ENCODE results near the gene CACNB2.

Gene CACNB2

GRCh38 chr10:18254692-18255091 is 114.5 kb downstream of the CACNB2 start:
- H3K4me3 ChIP-seq (replicated peaks; ENCODE audit: insufficient read depth, low read length): no peak overlapping the region
- H3K27me3 ChIP-seq (ENCODE audit: insufficient read depth, poor library complexity, severe bottlenecking): no peaks in the 10 kb centered on the region
- H3K27ac ChIP-seq (replicated peaks): no peak overlapping the region
- no peak for DNase-seq (ENCODE audit: low read depth in 1 of 2, low spot score in 1 of 2)
- TF ChIP-seq POLR2AphosphoS5 (IDR thresholded peaks at IDR 0.05; ENCODE audit: low read depth) (no peak), CTCF (IDR thresholded peaks at IDR 0.05; ENCODE audit: insufficient read depth, low read length) (no peak), SPI1 (IDR thresholded peaks at IDR 0.05; ENCODE audit: borderline replicate concordance, low read depth) (no peak), GABPA (IDR thresholded peaks at IDR 0.05; ENCODE audit: low read depth) (no peak)
- TF ChIP-seq, protein P1, sequence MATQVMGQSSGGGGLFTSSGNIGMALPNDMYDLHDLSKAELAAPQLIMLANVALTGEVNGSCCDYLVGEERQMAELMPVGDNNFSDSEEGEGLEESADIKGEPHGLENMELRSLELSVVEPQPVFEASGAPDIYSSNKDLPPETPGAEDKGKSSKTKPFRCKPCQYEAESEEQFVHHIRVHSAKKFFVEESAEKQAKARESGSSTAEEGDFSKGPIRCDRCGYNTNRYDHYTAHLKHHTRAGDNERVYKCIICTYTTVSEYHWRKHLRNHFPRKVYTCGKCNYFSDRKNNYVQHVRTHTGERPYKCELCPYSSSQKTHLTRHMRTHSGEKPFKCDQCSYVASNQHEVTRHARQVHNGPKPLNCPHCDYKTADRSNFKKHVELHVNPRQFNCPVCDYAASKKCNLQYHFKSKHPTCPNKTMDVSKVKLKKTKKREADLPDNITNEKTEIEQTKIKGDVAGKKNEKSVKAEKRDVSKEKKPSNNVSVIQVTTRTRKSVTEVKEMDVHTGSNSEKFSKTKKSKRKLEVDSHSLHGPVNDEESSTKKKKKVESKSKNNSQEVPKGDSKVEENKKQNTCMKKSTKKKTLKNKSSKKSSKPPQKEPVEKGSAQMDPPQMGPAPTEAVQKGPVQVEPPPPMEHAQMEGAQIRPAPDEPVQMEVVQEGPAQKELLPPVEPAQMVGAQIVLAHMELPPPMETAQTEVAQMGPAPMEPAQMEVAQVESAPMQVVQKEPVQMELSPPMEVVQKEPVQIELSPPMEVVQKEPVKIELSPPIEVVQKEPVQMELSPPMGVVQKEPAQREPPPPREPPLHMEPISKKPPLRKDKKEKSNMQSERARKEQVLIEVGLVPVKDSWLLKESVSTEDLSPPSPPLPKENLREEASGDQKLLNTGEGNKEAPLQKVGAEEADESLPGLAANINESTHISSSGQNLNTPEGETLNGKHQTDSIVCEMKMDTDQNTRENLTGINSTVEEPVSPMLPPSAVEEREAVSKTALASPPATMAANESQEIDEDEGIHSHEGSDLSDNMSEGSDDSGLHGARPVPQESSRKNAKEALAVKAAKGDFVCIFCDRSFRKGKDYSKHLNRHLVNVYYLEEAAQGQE (IDR thresholded peaks at IDR 0.05; ENCODE audit: insufficient replicate concordance, low read depth): no peak

- TF ChIP-seq POLR2AphosphoS5 (IDR thresholded peaks at IDR 0.05; ENCODE audit: low read depth) (no peak), SPI1 (IDR thresholded peaks at IDR 0.05; ENCODE audit: borderline replicate concordance, low read depth) (no peak), CTCF (IDR thresholded peaks at IDR 0.05; ENCODE audit: insufficient read depth, low read length) (no peak), GABPA (IDR thresholded peaks at IDR 0.05; ENCODE audit: low read depth) (no peak)
- TF ChIP-seq, protein P1 (IDR thresholded peaks at IDR 0.05; ENCODE audit: insufficient replicate concordance, low read depth): no peak
- H3K27me3 ChIP-seq (ENCODE audit: insufficient read depth, poor library complexity, severe bottlenecking): no peaks in the 10 kb centered on the region
- no peak overlapping the region for H3K4me3 ChIP-seq (replicated peaks; ENCODE audit: insufficient read depth, low read length)
- H3K27ac ChIP-seq (replicated peaks): no peak overlapping the region
- no peak for DNase-seq (ENCODE audit: low read depth in 1 of 2, low spot score in 1 of 2)
These were observed 120.2 kb downstream of the CACNB2 start for GRCh38 chr10:18260310-18260922.

- H3K27ac ChIP-seq (replicated peaks): no peak overlapping the region
- H3K27me3 ChIP-seq (ENCODE audit: insufficient read depth, poor library complexity, severe bottlenecking): no peaks in the 10 kb centered on the region
- DNase-seq (ENCODE audit: low read depth in 1 of 2, low spot score in 1 of 2): no peak
- H3K4me3 ChIP-seq (replicated peaks; ENCODE audit: insufficient read depth, low read length): no peak overlapping the region
- TF ChIP-seq, protein P1 (IDR thresholded peaks at IDR 0.05; ENCODE audit: insufficient replicate concordance, low read depth): no peak
- TF ChIP-seq CTCF (IDR thresholded peaks at IDR 0.05; ENCODE audit: insufficient read depth, low read length) (no peak), GABPA (IDR thresholded peaks at IDR 0.05; ENCODE audit: low read depth) (no peak), POLR2AphosphoS5 (IDR thresholded peaks at IDR 0.05; ENCODE audit: low read depth) (no peak), SPI1 (IDR thresholded peaks at IDR 0.05; ENCODE audit: borderline replicate concordance, low read depth) (no peak)
These were observed 120.9 kb downstream of the CACNB2 start for GRCh38 chr10:18261063-18261610.

All from HL-60 (cell line).